HepG2 (cell line): ENCODE measurements around the gene KIF9. TPM values are rescaled to one million over a fixed set of nuclear protein-coding genes. Genes with fewer than 3 reads are reported as not detected.

Source experiments
- ATAC-seq: fragments of 200-7000 bp; cut with Tn5 transposase; 3 replicates; pipeline ENCODE4 v1.9.1; 2020; ENCODE audit warnings: mild to moderate bottlenecking, moderate library complexity
- BruUV-seq: library from RNA; stranded (reverse); fragments of 400-500 nt; replicated peaks from 2 replicates; lab custom pipeline; 2021; lab: Mats Ljungman, UMichigan
- CTCF ChIA-PET: fragments of 300-600 bp; formaldehyde crosslinking; extraction: SDS; loops from one replicate; lab custom pipeline; 2021; ENCODE audit warnings: low total read pairs, inconsistent platforms, low intra/inter-chr PET ratio; lab: Yijun Ruan, JAX
- POLR2A ChIA-PET: fragments of 350-600 bp; sonication (Branson Sonifier 250); formaldehyde crosslinking; loops from one replicate; lab custom pipeline; 2020; ENCODE audit warnings: antibody characterized with exemption, inconsistent platforms; lab: Yijun Ruan, JAX
- DNase-seq: peaks from one replicate; pipeline ENCODE4 v3.0.0-alpha.2; 2015; ENCODE audit warnings: low spot score
- FAIRE-seq: peaks from 3 replicates; lab custom pipeline; 2011; peaks lifted over from hg19 to GRCh38; lab: Jason Lieb, UNC
- H2AFZ ChIP-seq: one replicate; pipeline ENCODE4 v1.6.1; 2011; ENCODE audit warnings: low read length, inconsistent platforms
- H3K27ac ChIP-seq: fragments of 300-600 bp; 3 replicates; pipeline ENCODE4 v1.8.0; 2011; ENCODE audit warnings: mixed run types, mild to moderate bottlenecking, mixed read lengths, low read length, inconsistent platforms; ENCODE audit not compliant: insufficient read depth; ENCODE audit errors: extremely low read length
- H3K27me3 ChIP-seq, 2 experiments: fragments of 200-600 bp in 1 of 2; 2 replicates in 1 of 2; 3 replicates in 1 of 2; pipeline versions ENCODE4 v1.6.0 to v1.8.0; 2011; ENCODE audit warnings: low read length in 2 of 2, mild to moderate bottlenecking in 2 of 2, moderate library complexity in 2 of 2, inconsistent platforms in 1 of 2; ENCODE audit not compliant: insufficient read depth in 2 of 2, control insufficient read depth in 1 of 2
- H3K36me3 ChIP-seq, 2 experiments: fragments of 200-600 bp in 1 of 2; replicated peaks in 1 of 2; 2 replicates in 1 of 2; 3 replicates in 1 of 2; pipeline versions ENCODE4 v1.5.1 to v1.8.0; 2011; ENCODE audit warnings: low read length in 2 of 2, inconsistent platforms in 1 of 2; ENCODE audit not compliant: insufficient read depth in 2 of 2, control insufficient read depth in 1 of 2
- H3K4me1 ChIP-seq: 2 replicates; pipeline ENCODE4 v1.5.1; 2012; ENCODE audit warnings: low read length, inconsistent platforms; ENCODE audit not compliant: insufficient read depth
- H3K4me2 ChIP-seq: 2 replicates; pipeline ENCODE4 v1.6.0; 2011; ENCODE audit warnings: low read depth, low read length, inconsistent platforms
- H3K4me3 ChIP-seq, 3 experiments: fragments of 200-600 bp in 1 of 3; sonication (generic), shearing (Covaris generic) in 1 of 3; replicated peaks in 1 of 3; 2 replicates each; pipeline ENCODE4 v1.5.1; 2011 to 2016; ENCODE audit warnings: low read length in 3 of 3, inconsistent platforms in 2 of 3, low read depth in 2 of 3, mild to moderate bottlenecking in 2 of 3, control low read depth in 1 of 3, mixed read lengths in 1 of 3; ENCODE audit not compliant: insufficient read depth in 1 of 3
- H3K79me2 ChIP-seq: one replicate; pipeline ENCODE4 v1.6.1; 2011; ENCODE audit warnings: low read length, inconsistent platforms; ENCODE audit not compliant: insufficient read depth
- H3K9ac ChIP-seq: 2 replicates; pipeline ENCODE4 v1.6.0; 2011; ENCODE audit warnings: mild to moderate bottlenecking, low read depth, low read length, inconsistent platforms; ENCODE audit not compliant: insufficient read depth
- H3K9me3 ChIP-seq: 2 replicates; pipeline ENCODE4 v1.5.1; 2012; ENCODE audit warnings: mild to moderate bottlenecking, low read length
- H4K20me1 ChIP-seq: 2 replicates; pipeline ENCODE4 v1.6.0; 2011; ENCODE audit warnings: inconsistent platforms, mild to moderate bottlenecking, low read length, moderate library complexity; ENCODE audit not compliant: insufficient read depth
- FOXP1 ChIP-seq, 2 experiments: fragments of 450-650 bp in 1 of 2; IDR thresholded peaks; 2 replicates each; pipeline ENCODE4 v1.6.1; 2017 to 2018; ENCODE audit warnings: antibody characterized with exemption in 1 of 2
- SOX13 ChIP-seq, 3 experiments: fragments of 450-650 bp in 1 of 3; sonication (generic) in 1 of 3; formaldehyde crosslinking in 1 of 3; IDR thresholded peaks in 2 of 3; conservative IDR thresholded peaks in 1 of 3; 2 replicates each; pipeline versions ENCODE4 v1.5.0 to v1.6.1; 2016 to 2020; ENCODE audit warnings: antibody characterized with exemption in 1 of 3, mild to moderate bottlenecking in 1 of 3, missing compliant biosample characterization in 1 of 3, missing genetic modification reagents in 1 of 3, moderate library complexity in 1 of 3
- SOX5 ChIP-seq: IDR thresholded peaks from 2 replicates; pipeline ENCODE4 v1.6.1; 2016; ENCODE audit warnings: borderline replicate concordance
- ZBTB10 ChIP-seq: sonication (generic); formaldehyde crosslinking; IDR thresholded peaks from 2 replicates; pipeline ENCODE4 v1.4.0; 2020; ENCODE audit warnings: missing genetic modification reagents, borderline replicate concordance
- ZFP37 ChIP-seq: sonication (generic); formaldehyde crosslinking; IDR thresholded peaks from 2 replicates; pipeline ENCODE4 v1.4.0; 2020; ENCODE audit warnings: missing genetic modification reagents, borderline replicate concordance
- ZKSCAN8 ChIP-seq: IDR thresholded peaks from 2 replicates; pipeline ENCODE4 v1.6.1; 2016; ENCODE audit warnings: borderline replicate concordance, missing genetic modification reagents, missing compliant biosample characterization
- ZSCAN29 ChIP-seq: sonication (generic); formaldehyde crosslinking; conservative IDR thresholded peaks from 2 replicates; pipeline ENCODE4 v1.4.0; 2020; ENCODE audit warnings: mild to moderate bottlenecking, missing genetic modification reagents
- WGBS: methylation state at CpG from one replicate; pipeline ENCODE4 v1.1.6; 2017; ENCODE audit warnings: low lambda C conversion rate; 5-methylcytosine and 5-hydroxymethylcytosine counted together
- in situ Hi-C: cut with HindIII; loops from 2 replicates; pipeline ENCODE4 v1.10.0; 2017; ENCODE audit warnings: low pct_unique_long_range_greater_than_20kb; ENCODE audit not compliant: extremely low pct_ligation_motif_present
- intact Hi-C: fragments of 100-400 bp; cut with micrococcal nuclease; formaldehyde crosslinking; loops from one replicate; pipeline ENCODE4 v1.10.0; 2022; ENCODE audit not compliant: unreplicated experiment
- polyA plus RNA-seq, 8 experiments: library from polyadenylated mRNA; depleted of rRNA in 3 of 8; stranded (reverse) in 7 of 8; unstranded in 1 of 8; fragments of >200 nt; fragmentation: Illumina TruSeq in 4 of 8; extraction: Trizol in 4 of 8; gene quantifications; 2 replicates each; pipeline versions ENCODE4 v1.2.1 to v1.2.3, GENCODE V29; 2011 to 2016; ENCODE audit warnings: low read depth in 4 of 8, missing spikeins in 1 of 8, mixed read lengths in 1 of 8; ENCODE audit not compliant: insufficient read depth in 1 of 8
- total RNA-seq, 5 experiments: library from RNA; depleted of rRNA; stranded (reverse); fragments of >200 nt; fragmentation: Illumina TruSeq; extraction: Trizol; gene quantifications; 2 replicates each; pipeline ENCODE4 v1.2.3, GENCODE V29; 2016; ENCODE audit warnings: low read depth in 1 of 5
- TF ChIP-seq, protein P1 (sequence below): IDR thresholded peaks from 2 replicates; pipeline ENCODE4 v1.6.1; 2016; ENCODE audit warnings: missing biosample characterization, missing genetic modification reagents, low read depth

KIF9 gene
- total and polyA plus RNA-seq, 2 of the 13 experiments (the other 11 are each of a cell fraction or from before 2014, with no cell fraction given) = 5.1 to 16.9 TPM

DNA sequence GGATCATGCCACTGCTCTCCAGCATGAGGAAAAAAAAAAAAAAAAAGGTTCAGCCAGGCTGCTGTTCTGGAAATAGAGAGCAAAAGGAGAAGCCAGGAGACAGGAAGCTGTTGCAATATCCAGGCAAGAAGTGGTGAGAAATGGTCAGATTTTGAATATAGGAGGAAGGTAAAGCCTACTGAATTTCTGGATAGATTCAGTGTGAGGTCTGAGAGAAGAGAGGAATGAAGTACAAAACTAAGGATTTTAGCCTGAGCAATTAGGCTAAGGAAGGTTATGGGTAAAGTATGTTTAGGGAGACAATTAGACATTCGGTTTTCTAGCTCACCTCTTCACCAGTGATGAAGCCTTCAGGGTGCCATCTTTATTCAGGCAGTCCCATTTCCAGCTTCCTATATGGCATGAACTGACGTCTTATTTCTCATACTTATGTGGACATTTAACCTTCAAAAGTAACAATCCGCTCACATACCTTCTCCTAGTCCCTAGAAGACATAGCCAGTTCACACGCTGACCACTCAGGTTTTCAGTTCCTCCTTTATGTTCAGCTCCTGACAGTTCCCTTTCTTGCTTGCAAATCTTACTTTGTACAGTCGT, 57.2 kb downstream of the KIF9 start:
- no peaks in the 10 kb centered on the region for H3K79me2 ChIP-seq
- no peak overlapping the region for H3K4me2 ChIP-seq
- intact Hi-C loops = no loop called here
- ChIA-PET POLR2A (no interaction called here), CTCF (no interaction called here)
- peaks cover 11% of the 10 kb centered on the region; the same call in 1 of the 2 replicates for H3K4me1 ChIP-seq
- H4K20me1 ChIP-seq = no peaks in the 10 kb centered on the region
- FAIRE-seq (no peak), ATAC-seq (no peak), DNase-seq (no peak)
- no peaks in the 10 kb centered on the region for H3K9me3 ChIP-seq
- no TSS peak for BruUV-seq
- H3K4me3 ChIP-seq = no peak overlapping the region
- WGBS = 78% methylated on average over 5 of the region's 5 CpGs
- H2AFZ ChIP-seq = no peak overlapping the region
- TF ChIP-seq, protein P1, sequence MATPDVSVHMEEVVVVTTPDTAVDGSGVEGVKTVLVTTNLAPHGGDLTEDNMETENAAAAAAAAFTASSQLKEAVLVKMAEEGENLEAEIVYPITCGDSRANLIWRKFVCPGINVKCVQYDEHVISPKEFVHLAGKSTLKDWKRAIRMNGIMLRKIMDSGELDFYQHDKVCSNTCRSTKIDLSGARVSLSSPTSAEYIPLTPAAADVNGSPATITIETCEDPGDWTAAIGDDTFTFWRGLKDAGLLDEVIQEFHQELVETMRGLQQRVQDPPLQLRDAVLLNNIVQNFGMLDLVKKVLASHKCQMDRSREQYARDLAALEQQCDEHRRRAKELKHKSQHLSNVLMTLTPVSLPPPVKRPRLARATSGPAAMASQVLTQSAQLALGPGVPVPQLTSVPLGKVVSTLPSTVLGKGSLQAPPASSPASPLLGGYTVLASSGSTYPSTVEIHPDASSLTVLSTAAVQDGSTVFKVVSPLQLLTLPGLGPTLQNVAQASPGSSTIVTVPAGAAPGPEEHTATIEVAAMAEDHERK (CRISPR knock-in tag) = no peak
- no peak for TF ChIP-seq SOX5 (CRISPR knock-in tag)
- no peak for TF ChIP-seq SOX13 (IDR thresholded peaks at IDR 0.05)
- TF ChIP-seq SOX13 (CRISPR knock-in tag; conservative IDR thresholded peaks at IDR 0.05 in 1 of 2, IDR thresholded peaks at IDR 0.05 in 1 of 2) = no peak
- no peak for TF ChIP-seq ZBTB10 (CRISPR knock-in tag)
- TF ChIP-seq FOXP1 (IDR thresholded peaks at IDR 0.05) = no peak
- TF ChIP-seq FOXP1 (CRISPR knock-in tag; IDR thresholded peaks at IDR 0.05) = no peak
- no peak for TF ChIP-seq ZFP37 (CRISPR knock-in tag)
- no peak for TF ChIP-seq ZKSCAN8
- TF ChIP-seq ZSCAN29 = no peak
- no peaks in the 10 kb centered on the region; a peak in 1 of 5 replicates for H3K27me3 ChIP-seq
- no peak overlapping the region for H3K9ac ChIP-seq
- in situ Hi-C loops = no loop called here
- H3K27ac ChIP-seq = no peak overlapping the region
- no peaks in the 10 kb centered on the region for H3K36me3 ChIP-seq
